ENCODE data around the gene ATP6V0D1.
"Not testable (repeated sequence)": the region's sequence is repeated elsewhere in the genome, so short reads cannot be mapped to it uniquely, and the experiment has no call there.

The ATP6V0D1 gene

GRCh38 chr16:67504031-67505021 lies 23.4 kb upstream of the ATP6V0D1 start:
- FAIRE-seq (no peak), DNase-seq (ENCODE audit: insufficient read length, low spot score) (no peak)

- no peak for DNase-seq (ENCODE audit: insufficient read length, low spot score)
- no peak for FAIRE-seq
Measured at GRCh38 chr16:67499106-67499505, 18.1 kb upstream of the ATP6V0D1 start.

DNA sequence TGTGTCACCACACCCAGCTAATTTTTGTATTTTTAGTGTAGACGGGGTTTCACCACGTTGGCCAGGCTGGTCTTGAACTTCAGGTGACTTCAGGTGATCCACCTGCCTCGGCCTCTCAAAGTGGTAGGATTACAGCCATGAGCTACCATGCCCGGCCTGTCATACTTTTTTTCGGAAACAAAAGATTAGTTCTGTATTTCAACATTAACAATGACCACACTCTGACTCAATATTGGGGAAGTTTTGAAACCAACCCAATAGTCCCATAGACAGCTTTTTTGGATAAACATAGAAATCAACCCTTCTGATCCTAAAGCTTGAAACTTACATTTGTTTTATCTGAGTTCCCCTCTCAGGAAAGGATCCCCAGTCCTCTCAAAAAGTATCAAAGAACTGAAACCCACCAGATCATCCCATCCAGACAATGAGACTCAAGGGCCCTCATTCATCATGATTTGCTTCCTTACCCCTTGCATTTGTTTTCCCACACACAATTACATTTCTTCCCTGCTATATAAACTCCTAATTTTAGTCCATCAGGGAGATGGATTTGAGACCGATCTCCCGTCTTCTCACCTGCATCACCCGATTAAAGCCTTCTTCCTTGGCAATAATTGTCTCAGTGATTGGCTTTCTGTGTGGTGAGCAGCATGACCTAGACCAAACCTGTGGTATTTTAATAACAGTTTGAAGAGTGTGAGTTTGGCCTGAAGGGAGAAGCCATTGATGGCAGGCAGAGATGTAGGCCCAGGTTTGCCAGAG lies 9.6 kb upstream of the ATP6V0D1 start:
- DNase-seq (ENCODE audit: insufficient read length, low spot score) (no peak), FAIRE-seq (no peak)

DNA sequence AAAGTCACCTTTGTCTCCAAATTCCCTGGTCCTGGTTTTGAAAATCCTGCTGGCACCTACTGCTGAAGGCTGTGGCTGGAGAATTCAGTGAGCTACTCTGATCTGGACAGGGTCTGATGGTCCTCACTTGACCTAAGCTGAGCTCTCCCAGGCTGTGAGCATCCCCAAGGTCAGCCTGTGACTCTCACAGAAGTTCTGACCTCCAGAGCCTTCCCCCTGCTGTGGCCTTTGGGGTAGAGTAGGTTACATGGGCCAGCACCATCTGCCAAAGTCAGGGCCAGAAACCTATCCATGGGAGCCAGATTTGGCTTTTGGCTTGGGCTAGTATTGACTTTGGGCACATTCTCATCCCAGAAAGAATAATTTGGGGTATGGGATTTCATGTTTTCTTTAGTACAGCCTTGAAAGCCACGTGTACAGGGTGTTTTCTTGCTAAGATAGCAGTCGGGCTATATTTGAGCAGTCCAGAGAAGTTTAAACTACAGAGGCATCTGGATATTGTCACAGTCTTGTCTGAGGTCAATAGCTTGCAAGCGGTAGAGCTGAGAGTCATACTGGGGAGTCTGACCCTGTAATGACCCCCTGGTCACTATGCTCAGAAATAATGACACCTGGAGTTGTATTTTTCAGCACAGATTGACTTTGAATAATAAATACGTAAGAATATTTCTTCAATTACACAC lies 8.6 kb upstream of the ATP6V0D1 start:
- no peak for DNase-seq (ENCODE audit: insufficient read length, low spot score)
- no peak for FAIRE-seq

DNA sequence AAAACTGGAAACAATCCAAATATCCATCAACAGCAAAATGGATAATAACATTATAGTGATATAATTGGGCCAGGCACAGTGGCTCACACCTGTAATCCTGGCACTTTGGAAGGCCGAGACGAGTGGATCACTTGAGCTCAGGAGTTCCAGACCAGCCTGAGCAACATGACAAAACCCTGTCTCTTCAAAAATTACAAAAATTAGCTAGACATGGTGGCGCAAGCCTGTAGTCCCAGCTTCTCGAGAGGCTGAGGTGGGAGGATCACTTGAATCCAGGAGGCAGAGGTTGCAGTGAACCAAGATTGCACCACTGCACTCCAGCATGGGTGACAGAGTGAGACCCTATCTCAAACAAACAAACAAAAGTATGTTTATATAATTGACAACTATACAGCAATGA lies 6.6 kb upstream of the ATP6V0D1 start:
- FAIRE-seq; DNase-seq (ENCODE audit: insufficient read length, low spot score): not testable (repeated sequence)

DNA sequence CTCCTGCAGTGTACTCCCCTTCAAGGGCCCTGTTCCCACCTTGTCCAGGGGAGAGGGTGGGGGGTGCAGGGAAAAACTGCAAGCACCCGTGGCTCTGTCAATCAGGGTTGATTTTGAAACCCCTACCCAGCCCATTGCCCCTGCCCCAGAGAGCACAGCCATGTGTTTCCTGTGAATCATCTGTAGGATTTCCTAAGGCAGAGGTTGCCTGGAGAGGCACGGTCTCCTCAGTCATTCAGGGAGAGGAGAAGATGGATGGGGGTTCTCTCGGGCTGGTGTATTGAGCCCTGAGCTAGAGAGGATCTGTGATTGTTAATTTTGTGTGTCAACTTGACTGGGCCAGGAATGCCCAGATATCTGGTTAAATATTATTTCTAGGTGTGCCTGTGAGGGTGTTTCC lies 5.8 kb upstream of the ATP6V0D1 start:
- no peak for FAIRE-seq
- DNase-seq (ENCODE audit: insufficient read length, low spot score): no peak

DNA sequence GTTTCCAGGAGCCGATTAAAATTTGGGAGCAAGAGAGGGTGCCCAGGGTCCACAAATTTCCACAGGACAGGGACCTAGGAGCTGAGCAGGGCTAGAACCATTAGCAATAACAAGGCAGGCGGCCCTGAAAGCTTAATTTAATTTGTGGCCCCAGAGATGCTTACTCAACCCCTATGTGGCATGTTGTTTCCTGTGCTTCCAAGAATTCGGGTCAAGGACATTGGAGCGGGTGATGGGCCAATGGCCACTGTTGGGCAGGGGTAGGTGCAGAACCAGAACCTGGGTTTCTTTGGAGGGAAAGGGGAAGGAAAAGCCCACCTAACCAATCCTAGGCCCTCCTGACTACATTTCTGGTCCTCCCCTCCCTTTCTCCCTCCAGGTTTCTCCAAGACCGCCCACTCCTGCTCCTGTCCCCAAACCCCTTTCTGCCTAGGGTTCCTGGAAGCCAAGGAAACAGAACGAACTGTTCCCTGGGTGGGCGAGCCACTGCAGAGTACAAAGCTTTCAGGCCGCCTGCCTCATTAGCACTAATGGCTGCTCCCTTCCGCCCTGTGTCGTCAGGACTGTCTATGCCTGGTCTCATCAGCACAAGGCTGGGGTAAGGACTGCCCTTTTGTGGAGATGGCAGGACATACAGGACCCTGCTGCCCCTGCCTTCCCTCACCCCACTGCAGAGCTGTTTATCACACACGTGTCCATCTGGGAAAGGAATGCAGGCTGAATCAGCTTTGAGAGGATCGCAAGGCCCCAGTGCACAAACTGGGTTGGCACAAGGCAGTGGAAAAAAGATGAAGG lies 3.0 kb upstream of the ATP6V0D1 start:
- FAIRE-seq: no peak
- DNase-seq (ENCODE audit: insufficient read length, low spot score): no peak

GRCh38 chr16:67483150-67483549 lies 2.2 kb upstream of the ATP6V0D1 start, which contains the start of gene AGRP:
AGRP (minus strand) TSS chr16:67483547; CDS start chr16:67483398, 149 bp downstream.
- DNase-seq (ENCODE audit: insufficient read length, low spot score): no peak
- FAIRE-seq: no peak

- FAIRE-seq (no peak), DNase-seq (ENCODE audit: insufficient read length, low spot score) (no peak)
Measured at GRCh38 chr16:67482233-67482924, 1.4 kb upstream of the ATP6V0D1 start.

DNA sequence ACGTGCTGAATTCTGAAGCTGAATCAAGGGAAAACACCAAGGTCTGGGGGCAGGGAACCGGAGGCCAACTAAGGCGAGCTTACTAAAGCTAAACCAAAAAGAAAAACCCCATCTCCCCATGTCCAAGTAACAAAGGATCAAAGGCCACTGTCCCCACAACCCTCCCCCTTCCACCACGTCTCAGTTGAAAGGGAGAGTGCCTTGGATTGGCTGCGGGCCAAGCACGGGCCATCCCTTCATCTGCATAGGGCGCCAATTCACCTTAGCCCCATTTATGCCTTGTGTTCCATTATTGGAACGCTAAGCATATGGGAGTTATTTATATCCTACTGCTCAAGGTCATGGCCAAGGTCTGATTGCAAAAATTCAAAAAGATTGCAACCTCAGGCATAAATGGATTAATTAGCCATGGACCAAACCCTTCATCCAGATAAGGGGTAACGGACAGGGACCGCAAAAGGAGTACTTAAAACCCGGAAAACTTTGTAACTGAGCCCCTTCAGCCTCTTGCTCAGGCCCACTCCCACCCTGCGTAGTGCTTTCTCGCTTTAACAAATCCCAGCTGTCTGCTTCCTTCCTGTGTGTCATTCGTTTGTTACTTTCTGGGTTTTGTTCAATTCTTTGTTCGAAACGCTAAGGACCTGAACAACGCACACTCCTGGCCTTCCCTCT lies 740 bp upstream of the ATP6V0D1 start:
- DNase-seq (ENCODE audit: insufficient read length, low spot score) (no peak), FAIRE-seq (no peak)

DNA sequence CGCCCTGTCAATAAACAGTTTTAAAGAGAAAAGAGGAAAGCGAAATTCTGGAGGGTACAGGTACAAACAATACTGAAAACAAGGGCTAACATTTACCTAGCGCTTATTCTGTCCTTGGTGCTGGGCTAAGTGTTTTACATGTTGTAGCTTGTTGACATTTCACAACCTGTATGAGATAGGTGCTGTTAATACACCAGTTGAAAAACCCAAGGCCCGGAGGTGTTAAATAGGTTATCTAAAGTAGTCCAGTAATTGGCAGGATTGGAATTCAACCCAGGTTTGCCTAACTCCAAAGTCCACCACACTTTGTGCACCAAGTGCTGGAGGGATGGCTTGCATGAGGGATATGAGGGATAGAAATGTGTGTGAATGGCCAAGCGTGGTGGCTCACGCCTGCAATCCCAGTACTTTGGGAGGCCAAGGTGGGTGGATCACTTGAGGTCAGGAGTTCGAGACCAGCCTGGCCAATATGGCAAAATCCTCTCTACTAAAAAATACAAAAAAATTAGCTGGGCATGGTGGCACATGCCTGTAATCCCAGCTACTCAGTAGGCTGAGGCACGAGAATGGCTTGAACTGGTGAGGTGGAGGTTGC lies 2.9 kb downstream of the ATP6V0D1 start:
- DNase-seq (ENCODE audit: insufficient read length, low spot score): no peak
- no peak for FAIRE-seq

- DNase-seq (ENCODE audit: insufficient read length, low spot score) (no peak), FAIRE-seq (no peak)
Measured at GRCh38 chr16:67474551-67475455, 6.2 kb downstream of the ATP6V0D1 start.

GRCh38 chr16:67471758-67472384 lies 9.1 kb downstream of the ATP6V0D1 start:
- FAIRE-seq (no peak), DNase-seq (ENCODE audit: insufficient read length, low spot score) (no peak)

DNA sequence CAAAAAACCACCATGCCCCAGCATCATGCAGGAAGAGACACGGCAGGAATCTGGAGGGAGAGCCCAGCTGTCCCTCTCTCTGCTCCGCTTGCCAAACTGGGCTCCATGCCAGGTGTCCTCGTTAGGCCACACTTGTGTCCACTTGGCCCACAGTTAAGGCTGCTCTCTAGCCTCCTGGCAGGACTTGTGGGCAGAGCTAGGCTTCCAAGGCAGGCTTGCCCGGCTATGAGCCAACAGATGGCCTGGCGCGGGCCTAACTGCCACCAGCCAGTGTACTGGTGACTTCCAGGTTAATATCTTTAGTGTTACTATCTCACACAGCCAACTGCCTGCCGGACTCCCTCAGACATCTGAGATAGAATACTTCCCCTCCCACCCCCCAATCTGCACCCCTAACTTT lies 10.6 kb downstream of the ATP6V0D1 start:
- DNase-seq (ENCODE audit: insufficient read length, low spot score): no peak
- FAIRE-seq: no peak

DNA sequence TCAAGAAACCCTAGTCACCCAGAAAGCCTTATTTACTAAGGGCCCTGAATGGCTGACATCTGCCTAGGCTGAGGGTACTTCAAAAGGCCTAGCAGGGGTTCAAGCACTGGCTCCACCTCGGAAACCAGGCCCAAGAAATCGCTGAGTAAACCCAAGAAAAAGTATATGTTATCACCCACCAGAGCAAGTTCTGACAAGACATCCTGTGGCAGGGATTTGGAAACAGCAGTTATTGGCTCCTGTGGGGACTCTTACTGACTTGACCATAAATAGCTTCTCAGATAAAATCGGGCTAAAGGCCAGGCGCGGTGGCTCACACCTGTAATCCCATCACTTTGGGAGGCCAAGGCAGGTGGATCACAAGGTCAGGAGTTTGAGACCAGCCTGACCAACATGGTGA lies 12.2 kb downstream of the ATP6V0D1 start:
- DNase-seq (ENCODE audit: insufficient read length, low spot score) (no peak), FAIRE-seq (no peak)

DNA sequence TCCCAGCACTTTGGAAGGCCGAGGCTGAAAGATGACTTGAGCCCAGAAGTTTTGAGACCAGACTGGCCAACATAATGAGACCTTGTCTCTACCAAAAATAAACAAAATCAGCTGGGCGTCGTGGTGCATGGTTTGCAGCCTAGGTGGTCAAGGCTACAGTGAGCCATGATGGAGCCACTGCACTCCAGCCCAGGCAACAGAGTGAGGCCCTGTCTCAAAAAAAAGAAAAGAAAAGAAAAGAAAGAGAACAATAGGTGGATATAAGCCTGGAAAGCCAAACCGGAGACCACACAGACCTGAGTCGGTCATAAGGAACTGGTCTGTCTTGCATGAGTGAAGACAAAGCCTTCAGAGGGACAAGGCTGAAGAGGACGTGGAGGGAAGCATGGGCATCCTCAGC lies 14.4 kb downstream of the ATP6V0D1 start:
- DNase-seq (ENCODE audit: insufficient read length, low spot score) (no peak), FAIRE-seq (no peak)

DNA sequence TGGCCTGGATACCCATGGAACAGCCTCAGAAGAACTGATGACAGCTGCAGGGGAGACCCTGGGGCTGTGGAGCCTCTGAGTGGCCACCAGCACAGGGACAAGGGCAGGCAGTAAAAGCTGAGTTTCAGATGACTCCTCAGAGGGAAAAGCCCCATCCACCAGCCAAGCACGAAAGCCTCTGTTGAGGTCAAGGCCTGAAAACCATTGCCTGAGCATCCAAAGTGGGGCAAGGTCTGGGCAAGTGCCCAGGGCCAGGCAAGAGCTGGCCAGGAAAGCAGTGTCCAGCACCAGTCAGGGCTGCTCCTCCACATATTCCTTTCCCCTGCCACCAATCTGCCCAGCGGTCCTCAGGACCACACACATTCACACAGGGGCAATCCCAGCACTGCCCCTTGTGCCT lies 16.4 kb downstream of the ATP6V0D1 start:
- DNase-seq (ENCODE audit: insufficient read length, low spot score): no peak
- no peak for FAIRE-seq

All from HTR-8/SVneo (cell line).